GM23338 (cell line): Measurements from ENCODE around the gene CHCHD3. TPM values are rescaled to one million over a fixed set of nuclear protein-coding genes. Genes with fewer than 3 reads are reported as not detected.

Source experiments
- ATAC-seq: fragments of 200-7000 bp; cut with Tn5 transposase; 3 replicates; pipeline ENCODE4 v1.9.1; 2020
- DNase-seq: peaks from one replicate; pipeline ENCODE4 v3.0.0-alpha.2; 2015; ENCODE audit warnings: low spot score
- H2AFZ ChIP-seq: fragments of 200-600 bp; sonication (generic); 2 replicates; pipeline ENCODE4 v1.8.0; 2016; ENCODE audit warnings: antibody characterized with exemption, mild to moderate bottlenecking, moderate library complexity
- H3F3A ChIP-seq: fragments of 200-600 bp; sonication (generic); replicated peaks from 2 replicates; pipeline ENCODE4 v1.8.0; 2017; ENCODE audit warnings: antibody characterized with exemption, mixed run types, low read depth
- H3K27ac ChIP-seq: fragments of 200-600 bp; sonication (generic); 2 replicates; pipeline ENCODE4 v1.6.1; 2016; ENCODE audit warnings: low read depth
- H3K27me3 ChIP-seq: fragments of 200-600 bp; sonication (generic); 2 replicates; pipeline ENCODE4 v1.8.0; 2016; ENCODE audit warnings: mild to moderate bottlenecking, mixed run types, moderate library complexity; ENCODE audit not compliant: insufficient read depth
- H3K36me3 ChIP-seq: fragments of 200-600 bp; sonication (generic); 2 replicates; pipeline ENCODE4 v1.8.0; 2016; ENCODE audit warnings: mild to moderate bottlenecking; ENCODE audit not compliant: insufficient read depth
- H3K4me1 ChIP-seq: fragments of 200-600 bp; sonication (generic); 2 replicates; pipeline ENCODE4 v1.8.0; 2016; ENCODE audit warnings: mild to moderate bottlenecking, moderate library complexity; ENCODE audit not compliant: insufficient read depth
- H3K4me2 ChIP-seq: fragments of 200-600 bp; sonication (generic); 2 replicates; pipeline ENCODE4 v1.7.1; 2017; ENCODE audit warnings: mixed run types
- H3K4me3 ChIP-seq: fragments of 200-600 bp; sonication (generic); 2 replicates; pipeline ENCODE4 v1.6.1; 2016; ENCODE audit warnings: mixed run types
- H3K79me2 ChIP-seq: fragments of 200-600 bp; sonication (generic); replicated peaks from 2 replicates; pipeline ENCODE4 v1.8.0; 2017; ENCODE audit warnings: mild to moderate bottlenecking; ENCODE audit not compliant: insufficient read depth
- H3K9me2 ChIP-seq: fragments of 200-600 bp; sonication (generic); 2 replicates; pipeline ENCODE4 v1.8.0; 2017; ENCODE audit not compliant: insufficient read depth
- H4K20me1 ChIP-seq: fragments of 200-600 bp; sonication (generic); replicated peaks from 2 replicates; pipeline ENCODE4 v1.8.0; 2017; ENCODE audit warnings: mild to moderate bottlenecking; ENCODE audit not compliant: insufficient read depth
- H3K27ac Mint-ChIP-seq: 2 replicates; pipeline ENCODE4 v1.8.0; 2020; ENCODE audit warnings: inconsistent platforms, mild to moderate bottlenecking, moderate library complexity, mixed read lengths
- H3K27me3 Mint-ChIP-seq: 3 replicates; pipeline ENCODE4 v1.8.0; 2022; ENCODE audit warnings: low read depth, mild to moderate bottlenecking, moderate library complexity, mixed read lengths, inconsistent platforms; ENCODE audit not compliant: insufficient read depth, poor library complexity
- H3K36me3 Mint-ChIP-seq: 3 replicates; pipeline ENCODE4 v1.8.0; 2021; ENCODE audit warnings: low read depth, mild to moderate bottlenecking, inconsistent platforms, moderate library complexity, mixed read lengths
- H3K4me1 Mint-ChIP-seq: 3 replicates; pipeline ENCODE4 v1.8.0; 2020; ENCODE audit warnings: mild to moderate bottlenecking, inconsistent platforms, mixed read lengths
- H3K4me3 Mint-ChIP-seq: 3 replicates; pipeline ENCODE4 v1.8.0; 2021; ENCODE audit warnings: moderate library complexity, mild to moderate bottlenecking, inconsistent platforms, mixed read lengths
- H3K9me3 Mint-ChIP-seq: 3 replicates; pipeline ENCODE4 v1.8.0; 2020; ENCODE audit warnings: moderate library complexity, mild to moderate bottlenecking, inconsistent platforms, mixed read lengths
- ETS1 ChIP-seq: IDR thresholded peaks from 2 replicates; pipeline ENCODE4 v1.6.1; 2016; ENCODE audit warnings: antibody characterized with exemption
- EZH2 ChIP-seq: fragments of 200-600 bp; sonication (generic); IDR thresholded peaks from one replicate; pipeline ENCODE4 v1.8.0; 2017; ENCODE audit warnings: antibody characterized with exemption, mild to moderate bottlenecking, low read depth; ENCODE audit not compliant: unreplicated experiment
- EZH2phosphoT487 ChIP-seq: fragments of 200-600 bp; sonication (generic); IDR thresholded peaks from one replicate; pipeline ENCODE4 v1.8.1; 2018; ENCODE audit warnings: antibody characterized with exemption; ENCODE audit not compliant: unreplicated experiment
- JUNB ChIP-seq: IDR thresholded peaks from one replicate; pipeline ENCODE4 v1.6.1; 2016; ENCODE audit warnings: antibody characterized with exemption; ENCODE audit not compliant: unreplicated experiment
- NANOG ChIP-seq: IDR thresholded peaks from 2 replicates; pipeline ENCODE4 v1.6.1; 2016; ENCODE audit warnings: antibody characterized with exemption, borderline replicate concordance
- POLR2AphosphoS5 ChIP-seq: IDR thresholded peaks from 2 replicates; pipeline ENCODE4 v1.6.1; 2016; ENCODE audit warnings: antibody characterized with exemption, low read depth
- REST ChIP-seq: IDR thresholded peaks from one replicate; pipeline ENCODE4 v1.6.1; 2018; ENCODE audit warnings: antibody characterized with exemption; ENCODE audit not compliant: unreplicated experiment
- STAT1 ChIP-seq: IDR thresholded peaks from one replicate; pipeline ENCODE4 v1.6.1; 2016; ENCODE audit warnings: antibody characterized with exemption; ENCODE audit not compliant: unreplicated experiment
- ZNF114 ChIP-seq: fragments of 250-450 bp; sonication (Bioruptor Pico); IDR thresholded peaks from 2 replicates; pipeline ENCODE4 v1.5.0; 2020; ENCODE audit warnings: mild to moderate bottlenecking, moderate library complexity
- ZNF462 ChIP-seq: fragments of 250-450 bp; sonication (Bioruptor Pico); IDR thresholded peaks from 2 replicates; pipeline ENCODE4 v1.5.0; 2020; ENCODE audit warnings: mild to moderate bottlenecking, moderate library complexity
- polyA plus RNA-seq: library from polyadenylated mRNA; unstranded; fragments of >200 nt; fragmentation: Nextera tagmentation; extraction: Ambion mirVana; gene quantifications from 2 replicates; pipeline ENCODE4 v1.2.1, GENCODE V29; 2016
- total RNA-seq: library from RNA; depleted of rRNA; stranded (reverse); fragments of >200 nt; shearing (Covaris generic); gene quantifications from 2 replicates; pipeline ENCODE4 v1.2.3, GENCODE V29; 2014
- TF ChIP-seq, protein P1 (sequence below), 2 experiments: fragments of 200-600 bp in 1 of 2; sonication (generic) in 1 of 2; conservative IDR thresholded peaks; 2 replicates each; pipeline versions ENCODE4 v1.5.1 to v1.6.1; 2016 to 2017; ENCODE audit warnings: antibody characterized with exemption in 2 of 2, low read depth in 2 of 2, mild to moderate bottlenecking in 2 of 2, moderate library complexity in 1 of 2

Gene CHCHD3
- total and polyA plus RNA-seq, 2 experiments from 2014 or later = 107 to 131 TPM

GRCh38 chr7:133020496-133020895 lies 61.4 kb downstream of the CHCHD3 start (continued):
- TF ChIP-seq ZNF462 = no peak
- TF ChIP-seq, protein P1, sequence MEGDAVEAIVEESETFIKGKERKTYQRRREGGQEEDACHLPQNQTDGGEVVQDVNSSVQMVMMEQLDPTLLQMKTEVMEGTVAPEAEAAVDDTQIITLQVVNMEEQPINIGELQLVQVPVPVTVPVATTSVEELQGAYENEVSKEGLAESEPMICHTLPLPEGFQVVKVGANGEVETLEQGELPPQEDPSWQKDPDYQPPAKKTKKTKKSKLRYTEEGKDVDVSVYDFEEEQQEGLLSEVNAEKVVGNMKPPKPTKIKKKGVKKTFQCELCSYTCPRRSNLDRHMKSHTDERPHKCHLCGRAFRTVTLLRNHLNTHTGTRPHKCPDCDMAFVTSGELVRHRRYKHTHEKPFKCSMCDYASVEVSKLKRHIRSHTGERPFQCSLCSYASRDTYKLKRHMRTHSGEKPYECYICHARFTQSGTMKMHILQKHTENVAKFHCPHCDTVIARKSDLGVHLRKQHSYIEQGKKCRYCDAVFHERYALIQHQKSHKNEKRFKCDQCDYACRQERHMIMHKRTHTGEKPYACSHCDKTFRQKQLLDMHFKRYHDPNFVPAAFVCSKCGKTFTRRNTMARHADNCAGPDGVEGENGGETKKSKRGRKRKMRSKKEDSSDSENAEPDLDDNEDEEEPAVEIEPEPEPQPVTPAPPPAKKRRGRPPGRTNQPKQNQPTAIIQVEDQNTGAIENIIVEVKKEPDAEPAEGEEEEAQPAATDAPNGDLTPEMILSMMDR (conservative IDR thresholded peaks at IDR 0.05; ENCODE audit: low read depth in 2 of 2) = no peak
- TF ChIP-seq ETS1 = no peak
- no peak for TF ChIP-seq POLR2AphosphoS5
- TF ChIP-seq EZH2phosphoT487 = no peak
- no peak for TF ChIP-seq STAT1
- TF ChIP-seq JUNB = no peak

GRCh38 chr7:133019590-133019989 lies 62.3 kb downstream of the CHCHD3 start:
- H3F3A ChIP-seq = no peaks in the 10 kb centered on the region
- Mint-ChIP-seq H3K4me3 (no peak overlapping the region), H3K27me3 (peaks cover 3% of the 10 kb centered on the region), H3K4me1 (peaks cover 45% of the 10 kb centered on the region), H3K9me3 (no peaks in the 10 kb centered on the region), H3K36me3 (peaks cover 5% of the 10 kb centered on the region; the same call in 2 of the 3 replicates), H3K27ac (no peak overlapping the region)
- peaks cover 16% of the 10 kb centered on the region for H4K20me1 ChIP-seq
- peaks cover 27% of the 10 kb centered on the region; the same call in 1 of the 2 replicates for H3K4me1 ChIP-seq
- H3K4me2 ChIP-seq = no peak overlapping the region
- DNase-seq (no peak), ATAC-seq (no peak)
- H3K9me2 ChIP-seq = no peaks in the 10 kb centered on the region
- H3K27ac ChIP-seq = no peak overlapping the region
- no peaks in the 10 kb centered on the region for H3K27me3 ChIP-seq
- no peak overlapping the region for H2AFZ ChIP-seq
- no peak overlapping the region for H3K4me3 ChIP-seq
- H3K79me2 ChIP-seq = peaks cover 72% of the 10 kb centered on the region
- no peaks in the 10 kb centered on the region for H3K36me3 ChIP-seq
- TF ChIP-seq REST (no peak), ETS1 (no peak), STAT1 (no peak), EZH2phosphoT487 (no peak), NANOG (no peak), ZNF114 (no peak), EZH2 (no peak), POLR2AphosphoS5 (no peak)
